HG03064 (cell line): Measurements from ENCODE around the gene RASGRF2.
"Not testable (repeated sequence)": the region's sequence is repeated elsewhere in the genome, so short reads cannot be mapped to it uniquely, and the experiment has no call there.

Experiments used
- ATAC-seq: cut with Tn5 transposase; IDR thresholded peaks from one replicate; pipeline ENCODE4 v1.9.1; 2021; ENCODE audit warnings: low read depth; ENCODE audit not compliant: unreplicated experiment

The RASGRF2 gene

DNA sequence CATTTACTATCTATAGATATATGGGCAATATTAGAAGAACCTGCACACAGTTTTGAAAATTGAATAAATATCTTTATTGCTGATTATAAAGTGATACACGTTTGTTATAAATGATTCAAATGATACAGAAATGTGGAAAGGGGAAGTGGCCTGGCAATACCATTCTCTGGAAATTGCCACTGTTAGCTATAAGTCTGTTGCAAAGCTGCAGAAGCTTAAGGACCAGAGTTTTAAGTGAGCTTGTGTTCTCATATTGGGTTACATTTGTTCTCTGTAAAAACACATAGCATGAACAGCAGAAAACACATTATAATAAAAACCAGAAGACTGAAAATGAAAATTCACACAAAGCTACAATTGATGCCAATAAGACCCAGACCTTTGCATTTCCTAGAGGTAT lies 59.6 kb downstream of the RASGRF2 start:
- ATAC-seq, result no peak

- ATAC-seq, result no peak
Measured at GRCh38 chr5:81020478-81021167, 60.5 kb downstream of the RASGRF2 start.

GRCh38 chr5:81021486-81021885 lies 61.3 kb downstream of the RASGRF2 start:
- no peak for ATAC-seq

DNA sequence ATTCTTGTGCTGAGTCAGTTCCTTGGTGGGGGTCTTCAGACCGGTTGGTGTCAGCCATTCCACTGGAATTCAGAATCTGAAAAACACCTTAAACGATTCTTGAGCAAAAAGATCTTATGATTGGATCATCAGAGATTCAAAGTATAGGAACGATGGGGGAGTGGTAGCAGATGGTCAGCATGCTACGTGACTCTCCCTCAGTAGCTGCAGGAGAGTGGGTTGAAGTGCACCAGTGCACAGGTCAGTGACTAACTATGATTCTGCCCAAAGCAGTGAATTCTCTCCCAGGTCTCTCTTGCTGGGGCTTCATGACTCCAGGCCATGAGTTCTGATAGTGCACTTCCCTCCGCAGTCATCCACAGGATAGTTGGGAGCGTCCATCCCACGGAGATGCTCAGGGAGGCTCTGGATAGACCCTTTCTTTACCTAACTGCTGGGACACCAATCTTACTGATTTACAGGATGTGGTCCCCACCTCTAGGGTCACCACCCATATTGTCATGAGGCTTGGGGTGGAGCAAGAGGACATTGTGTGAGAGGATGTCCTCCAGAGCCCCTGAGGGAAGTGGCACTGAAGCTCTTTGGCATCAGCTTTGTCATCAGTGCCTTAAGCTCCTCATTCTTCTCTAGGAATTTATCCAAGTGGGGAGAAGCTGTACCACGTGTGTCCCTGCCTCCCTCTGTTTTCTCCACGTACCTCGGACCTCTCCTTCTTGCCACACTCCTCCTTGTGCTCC lies 62.0 kb downstream of the RASGRF2 start:
- ATAC-seq, result no peak

DNA sequence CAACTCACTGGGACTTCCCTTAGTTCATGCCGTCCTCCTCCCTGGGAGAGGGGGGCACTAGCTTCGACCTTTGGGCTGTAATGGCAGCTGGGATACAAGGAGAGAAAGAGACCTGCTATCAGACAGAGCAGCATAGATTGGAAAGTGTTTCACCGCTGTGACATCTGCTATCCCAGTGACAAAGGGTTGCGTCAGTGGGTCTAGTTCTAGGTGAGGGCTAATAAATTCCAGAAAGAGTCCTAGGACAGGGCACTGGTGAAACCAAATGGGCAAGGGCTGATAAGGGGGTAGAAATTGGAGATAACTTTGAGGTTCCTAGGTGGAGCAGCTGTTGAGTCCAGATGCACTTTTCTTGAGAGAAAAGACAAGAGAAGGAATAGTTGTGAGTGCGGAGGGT lies 62.5 kb downstream of the RASGRF2 start:
- ATAC-seq, result no peak

DNA sequence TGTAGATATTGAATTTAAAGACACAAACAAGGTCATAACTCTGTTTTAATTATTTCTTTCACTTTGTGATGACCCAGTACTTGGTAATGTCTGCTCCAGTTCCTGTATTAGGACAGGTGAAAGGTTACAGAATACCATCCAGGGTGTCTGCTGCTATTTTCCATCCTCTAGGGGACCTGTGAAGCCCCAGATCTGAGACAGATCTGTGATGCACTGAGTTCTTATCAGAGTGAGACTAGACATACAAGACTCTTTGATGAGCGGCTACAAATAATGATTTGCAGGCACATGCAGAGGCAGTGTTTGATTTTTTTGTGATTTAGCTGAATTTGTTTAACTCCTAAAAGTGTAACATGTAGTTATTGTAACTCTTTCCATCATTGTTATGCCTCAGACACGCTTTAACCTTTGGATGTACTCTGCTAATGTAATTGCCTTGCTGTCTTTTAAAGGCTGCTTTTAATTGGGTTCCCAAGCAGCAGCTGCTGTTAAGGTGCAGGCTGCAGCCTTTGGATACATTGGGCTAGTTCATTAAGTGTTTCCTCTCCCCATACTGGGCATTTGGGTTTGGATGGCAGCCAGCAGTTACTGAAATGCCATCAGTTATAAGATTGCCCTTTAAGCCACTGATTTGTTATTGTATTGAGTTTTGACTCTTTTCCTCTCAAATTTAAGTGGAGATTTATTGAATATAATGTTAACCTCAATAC lies 63.3 kb downstream of the RASGRF2 start:
- no peak for ATAC-seq

DNA sequence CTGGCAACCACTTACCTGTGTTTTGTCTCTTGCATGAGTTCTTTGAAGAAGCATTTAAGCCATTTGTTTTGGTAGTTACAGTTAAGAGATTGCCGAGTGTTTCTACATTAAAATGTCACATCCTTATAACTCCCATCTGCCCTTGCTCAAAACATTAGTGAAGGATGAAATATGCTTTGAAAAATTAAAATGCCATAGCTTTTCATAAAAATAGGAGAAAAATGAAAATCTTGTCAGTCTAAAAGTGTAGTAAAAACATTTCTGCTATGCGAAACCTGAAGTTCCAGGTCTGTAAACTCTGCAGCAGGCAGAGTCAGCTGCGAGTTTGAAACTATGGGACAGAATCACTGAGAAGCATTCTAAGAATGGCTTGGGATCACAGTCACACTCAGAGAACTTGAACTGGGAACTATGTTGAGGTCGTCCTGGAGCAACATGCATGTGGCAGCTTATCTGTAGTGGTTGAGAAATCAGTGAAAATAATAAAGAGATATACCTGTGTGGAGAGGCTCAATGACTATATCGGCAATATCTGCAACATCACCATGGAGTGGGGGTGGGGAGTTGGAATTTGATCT lies 67.4 kb downstream of the RASGRF2 start:
- no peak for ATAC-seq

DNA sequence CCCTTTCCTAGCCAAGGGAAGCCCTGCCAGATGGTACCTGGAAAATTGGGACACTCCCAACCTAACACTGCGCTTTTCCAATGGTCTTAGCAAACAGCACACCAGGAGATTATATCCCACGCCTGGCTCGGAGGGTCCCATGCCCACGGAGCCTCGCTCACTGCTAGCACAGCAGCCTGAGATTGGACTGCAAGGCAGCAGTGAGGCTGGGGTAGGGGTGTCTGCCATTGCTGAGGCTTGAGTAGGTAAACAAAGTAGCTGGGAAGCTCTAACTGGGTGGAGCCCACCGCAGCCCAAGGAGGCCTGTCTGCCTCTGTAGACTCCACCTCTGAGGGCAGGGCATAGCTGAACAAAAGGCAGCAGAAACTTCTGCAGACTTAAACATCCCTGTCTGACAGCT lies 68.7 kb downstream of the RASGRF2 start:
- not testable (repeated sequence) for ATAC-seq

- not testable (repeated sequence) for ATAC-seq
Measured at GRCh38 chr5:81029736-81030135, 69.6 kb downstream of the RASGRF2 start.

DNA sequence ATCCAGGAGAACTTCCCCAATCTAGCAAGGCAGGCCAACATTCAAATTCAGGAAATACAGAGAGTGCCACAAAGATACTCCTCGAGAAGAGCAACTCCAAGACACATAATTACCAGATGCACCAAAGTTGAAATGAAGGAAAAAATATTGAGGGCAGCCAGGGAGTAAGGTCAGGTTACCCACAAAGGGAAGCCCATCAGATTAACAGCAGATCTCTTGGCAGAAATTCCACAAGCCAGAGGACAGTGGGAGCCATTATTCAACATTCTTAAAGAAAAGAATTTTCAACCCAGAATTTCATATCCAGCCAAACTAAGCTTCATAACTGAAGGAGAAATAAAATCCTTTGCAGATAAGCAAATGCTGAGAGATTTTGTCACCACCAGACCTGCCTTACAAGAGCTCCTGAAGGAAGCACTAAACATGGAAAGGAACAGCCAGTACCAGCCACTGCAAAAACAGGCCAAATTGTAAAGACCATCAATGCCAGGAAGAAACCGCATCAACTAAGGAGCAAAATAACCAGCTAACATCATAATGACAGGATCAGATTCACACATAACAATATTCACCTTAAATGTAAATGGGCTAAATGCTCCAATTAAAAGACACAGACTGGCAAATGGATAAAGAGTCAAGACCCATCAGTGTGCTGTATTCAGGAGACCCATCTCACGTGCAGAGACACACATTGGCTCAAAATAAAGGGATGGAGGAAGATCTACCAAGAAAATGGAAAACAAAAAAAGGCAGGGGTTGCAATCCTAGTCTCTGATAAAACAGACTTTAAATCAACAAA lies 70.3 kb downstream of the RASGRF2 start:
- not testable (repeated sequence) for ATAC-seq

DNA sequence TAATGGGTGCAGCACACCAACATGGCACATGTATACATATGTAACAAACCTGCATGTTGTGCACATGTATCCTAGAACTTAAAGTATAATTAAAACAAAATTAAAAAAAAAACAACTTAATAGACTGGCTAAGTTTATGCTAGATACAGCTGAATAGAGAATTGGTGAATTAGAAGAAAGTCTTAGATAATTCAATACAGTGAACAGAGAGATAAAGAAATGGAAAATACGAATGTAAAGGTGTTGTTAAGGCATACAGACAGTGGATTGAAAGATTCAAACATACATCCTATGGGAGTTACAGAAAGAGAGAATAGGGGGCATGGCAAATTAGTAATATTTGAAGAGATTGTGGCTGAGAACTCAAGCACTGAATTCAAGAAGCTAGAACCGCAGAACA lies 75.4 kb downstream of the RASGRF2 start:
- ATAC-seq, result no peak

DNA sequence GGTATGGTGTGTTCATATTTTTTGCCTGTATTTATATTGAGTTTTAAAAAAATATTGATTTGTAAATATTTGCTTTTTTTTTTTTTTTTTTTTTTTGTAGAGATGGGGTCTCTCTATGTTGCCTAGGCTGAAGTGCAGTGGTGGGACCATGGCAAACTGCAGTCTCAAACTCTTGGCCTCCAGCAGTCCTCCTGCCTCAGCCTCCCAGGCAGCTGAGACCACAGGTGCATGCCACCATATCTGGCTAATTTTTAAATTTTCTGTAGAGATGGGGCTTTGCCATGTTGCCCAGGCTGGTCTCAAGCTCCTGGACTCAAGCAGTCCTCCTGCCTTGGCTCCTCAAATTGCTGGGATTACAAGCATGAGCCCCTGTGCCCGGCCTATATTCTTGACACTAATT lies 78.3 kb downstream of the RASGRF2 start:
- no peak for ATAC-seq

GRCh38 chr5:81044868-81045267 lies 84.7 kb downstream of the RASGRF2 start:
- no peak for ATAC-seq

DNA sequence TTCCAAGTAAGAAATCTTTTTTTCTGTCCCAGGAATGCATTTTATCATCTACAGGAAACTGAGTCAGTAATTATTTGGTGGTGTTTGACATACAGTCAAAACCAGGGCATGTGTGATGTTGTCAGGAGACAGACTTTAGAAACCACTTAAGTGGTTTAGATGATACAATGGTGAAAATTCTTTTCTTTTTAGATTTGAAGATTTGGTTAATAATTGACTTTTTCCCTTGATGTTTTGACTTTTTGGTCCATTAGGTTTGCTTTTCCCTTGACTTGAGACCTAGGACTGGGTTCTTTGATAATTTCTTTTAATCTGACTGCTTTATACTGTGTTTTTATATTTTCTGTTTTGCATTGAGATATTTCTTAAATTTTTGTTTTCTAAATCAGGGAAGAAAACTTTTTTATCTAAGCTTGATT lies 85.2 kb downstream of the RASGRF2 start:
- ATAC-seq, result no peak

GRCh38 chr5:81046041-81046440 lies 85.9 kb downstream of the RASGRF2 start:
- no peak for ATAC-seq

GRCh38 chr5:81052325-81052724 lies 92.2 kb downstream of the RASGRF2 start:
- ATAC-seq, result no peak

- not testable (repeated sequence) for ATAC-seq
Measured at GRCh38 chr5:81053282-81053681, 93.1 kb downstream of the RASGRF2 start.

DNA sequence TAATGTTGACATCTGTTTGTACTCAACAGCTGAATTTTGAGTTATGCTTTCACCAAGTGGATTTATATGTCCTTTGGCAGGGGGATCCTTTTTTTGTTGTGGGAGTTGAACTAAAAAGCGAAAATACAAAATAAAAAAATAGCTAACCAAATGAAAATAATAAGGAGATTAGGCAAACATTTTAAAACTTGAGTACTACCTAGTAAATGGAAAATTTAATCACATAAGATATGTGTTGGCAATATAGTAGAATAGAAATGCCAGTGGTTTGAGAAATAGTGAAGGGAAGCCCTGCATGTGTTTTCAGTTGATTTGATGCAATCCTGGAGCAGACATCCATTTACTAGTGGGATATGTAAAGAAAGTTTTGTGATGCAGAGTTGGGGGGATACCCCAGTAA lies 98.0 kb downstream of the RASGRF2 start:
- ATAC-seq, result no peak

DNA sequence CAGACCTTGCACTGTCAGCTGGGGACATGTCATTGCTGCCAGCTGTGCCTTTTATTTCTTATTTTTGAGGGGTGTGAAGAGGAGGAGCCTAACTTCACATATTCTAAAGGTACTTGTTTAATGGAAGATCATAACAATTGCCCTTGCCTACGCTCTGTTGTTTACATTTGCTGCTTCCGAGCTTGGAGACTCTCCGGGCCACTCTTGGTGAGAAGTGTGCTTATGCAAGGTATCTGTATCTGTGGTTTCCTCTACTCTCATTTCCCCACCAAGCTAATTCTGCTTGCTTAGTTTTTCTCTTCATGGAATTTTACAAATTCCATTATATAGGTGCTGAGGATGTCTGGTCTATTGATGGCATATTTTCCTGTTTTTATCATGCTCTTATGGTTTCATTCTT lies 105.3 kb downstream of the RASGRF2 start:
- no peak for ATAC-seq

DNA sequence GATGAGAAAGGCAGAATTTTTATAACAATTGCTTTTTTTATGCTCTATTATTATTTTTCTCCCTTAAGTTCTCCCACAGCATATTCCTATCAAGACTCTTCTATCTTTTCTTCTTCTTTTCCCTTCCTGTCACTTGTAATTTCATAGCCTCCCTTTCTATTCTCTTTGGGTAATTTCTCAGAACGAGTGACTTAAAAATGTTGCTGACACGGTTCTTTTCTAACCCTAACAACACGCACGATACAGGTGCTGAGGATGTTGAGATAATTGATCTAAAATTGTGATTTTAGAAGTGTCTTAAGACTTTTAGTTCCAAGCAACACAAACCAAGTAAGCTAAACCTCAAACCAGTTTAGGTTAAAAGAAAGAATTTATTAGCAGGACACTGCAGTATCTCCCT lies 105.9 kb downstream of the RASGRF2 start:
- no peak for ATAC-seq
